SW480 (cell line): ENCODE data around the gene DPP6.

Experiments used
- DNase-seq: peaks from one replicate; pipeline ENCODE4 v3.0.0-alpha.2; 2016; ENCODE audit warnings: low spot score

DPP6 gene

DNA sequence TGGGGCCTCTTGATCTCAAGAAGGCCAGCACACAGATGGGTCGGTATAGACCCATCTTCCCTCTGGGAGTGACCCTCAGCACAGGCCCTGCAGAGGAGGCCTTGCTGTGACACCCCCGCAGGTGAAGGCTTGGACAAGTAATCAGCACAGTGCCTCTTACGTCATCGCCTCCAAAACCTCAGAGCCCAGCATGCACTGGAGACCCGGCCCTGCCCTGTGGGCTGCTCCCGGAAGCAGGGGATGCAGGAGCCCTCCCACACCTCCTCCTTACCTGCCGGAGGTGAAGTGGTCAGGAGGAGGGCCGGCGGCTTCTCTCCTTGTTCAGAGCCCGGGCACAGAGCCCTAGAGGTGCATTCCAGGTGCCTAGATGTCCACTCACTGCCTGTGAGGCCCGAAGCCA lies 829.3 kb downstream of the DPP6 start:
- no peak for DNase-seq

DNA sequence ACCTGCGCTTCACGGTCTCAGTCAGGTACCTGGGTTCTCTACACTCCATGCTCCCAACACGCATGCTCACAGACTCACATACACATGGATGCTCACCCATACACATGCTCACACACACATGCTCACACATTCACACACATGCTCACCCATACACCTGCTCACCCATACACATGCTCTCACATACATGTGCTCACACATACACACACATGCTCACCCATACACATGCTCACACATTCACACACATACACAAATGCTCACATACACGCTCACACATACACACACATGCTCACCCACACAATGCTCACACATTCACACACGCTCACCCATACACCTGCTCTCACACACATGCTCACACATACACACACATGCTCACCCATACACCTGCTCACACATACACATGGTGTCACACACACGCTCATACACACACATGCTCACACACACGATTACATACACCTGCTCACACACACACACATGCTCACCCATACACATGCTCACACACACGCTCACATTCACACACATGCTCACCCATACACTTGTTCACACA lies 830.8 kb downstream of the DPP6 start:
- no peak for DNase-seq

DNA sequence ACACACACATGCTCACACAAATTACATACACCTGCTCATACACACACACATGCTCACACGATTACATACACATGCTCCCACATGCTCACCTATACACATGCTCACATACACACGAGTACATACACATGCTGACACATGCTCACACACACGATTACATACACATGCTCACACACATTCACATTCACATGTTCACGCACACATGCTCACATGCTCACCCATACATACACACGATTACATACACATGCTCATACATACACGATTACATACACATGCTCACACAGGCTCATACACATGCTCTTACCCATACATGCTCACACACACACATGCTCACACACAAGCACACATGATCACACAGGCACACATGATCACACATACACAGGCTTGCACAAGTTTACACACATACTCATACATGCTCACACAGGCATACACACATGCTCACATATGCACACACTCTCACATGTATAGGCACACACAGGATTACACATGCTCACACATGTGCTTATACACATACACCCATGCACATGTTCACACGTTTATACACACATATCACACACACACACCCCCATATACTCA lies 832.2 kb downstream of the DPP6 start:
- no peak for DNase-seq

- peak; percentile 28 for DNase-seq
Measured at GRCh38 chr7:154886591-154886990, 834.4 kb downstream of the DPP6 start.

DNA sequence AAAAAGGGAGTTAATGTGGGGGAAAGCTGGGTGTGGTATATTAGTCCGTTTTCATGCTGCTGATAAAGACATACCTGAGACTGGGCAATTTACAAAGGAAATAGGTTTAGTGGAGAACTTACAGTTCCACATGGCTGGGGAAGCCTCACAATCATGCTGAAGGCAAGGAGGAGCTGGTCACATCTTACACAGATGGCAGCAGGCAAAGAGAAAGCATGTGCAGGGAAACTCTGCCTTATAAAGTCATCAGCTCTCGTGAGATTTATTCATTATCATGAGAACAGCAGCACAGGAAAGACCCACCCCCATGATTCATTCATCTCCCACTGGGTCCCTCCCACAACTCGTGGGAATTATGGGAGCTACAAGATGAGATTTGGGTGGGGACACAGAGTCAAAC lies 836.5 kb downstream of the DPP6 start:
- DNase-seq, result no peak

DNA sequence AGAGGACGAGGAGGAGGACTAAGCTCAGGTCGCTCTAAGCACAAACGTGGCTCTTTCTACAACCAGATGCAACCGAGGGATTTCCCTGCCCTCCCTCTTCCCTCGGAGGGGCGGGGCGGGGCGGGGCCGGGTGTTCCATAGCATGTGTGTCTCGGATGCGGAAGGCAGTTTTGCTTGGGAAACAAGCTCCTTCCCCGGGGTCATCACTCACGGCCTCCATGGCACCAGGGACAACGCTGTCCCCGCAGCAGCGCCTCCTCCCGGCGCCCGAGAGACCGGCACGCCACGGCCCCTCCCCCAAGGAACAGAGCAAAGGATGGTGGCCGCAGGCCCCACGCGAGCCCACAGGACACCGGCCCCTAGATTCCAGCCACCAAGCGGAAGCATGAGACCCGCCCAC lies 840.3 kb downstream of the DPP6 start:
- no peak for DNase-seq

DNA sequence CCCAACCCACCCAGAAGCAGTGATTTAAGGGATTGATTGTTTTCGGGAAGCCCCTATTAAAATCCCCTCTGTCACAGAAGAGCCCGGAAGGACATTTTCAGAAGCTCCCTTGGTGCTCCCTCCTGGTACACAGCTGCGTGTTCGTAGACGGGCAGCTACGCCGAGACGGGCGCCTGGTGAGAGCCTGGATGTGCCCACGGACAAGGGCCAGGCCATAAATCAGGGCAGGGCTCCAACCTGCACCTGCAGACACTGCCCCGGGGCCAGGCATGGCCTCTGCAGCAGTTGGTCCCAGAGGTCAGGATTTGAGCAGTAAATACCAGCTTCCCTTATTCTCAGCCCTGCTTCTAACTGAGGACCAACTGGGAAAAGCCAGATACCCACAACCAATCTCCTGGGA lies 843.9 kb downstream of the DPP6 start:
- DNase-seq, result no peak

DNA sequence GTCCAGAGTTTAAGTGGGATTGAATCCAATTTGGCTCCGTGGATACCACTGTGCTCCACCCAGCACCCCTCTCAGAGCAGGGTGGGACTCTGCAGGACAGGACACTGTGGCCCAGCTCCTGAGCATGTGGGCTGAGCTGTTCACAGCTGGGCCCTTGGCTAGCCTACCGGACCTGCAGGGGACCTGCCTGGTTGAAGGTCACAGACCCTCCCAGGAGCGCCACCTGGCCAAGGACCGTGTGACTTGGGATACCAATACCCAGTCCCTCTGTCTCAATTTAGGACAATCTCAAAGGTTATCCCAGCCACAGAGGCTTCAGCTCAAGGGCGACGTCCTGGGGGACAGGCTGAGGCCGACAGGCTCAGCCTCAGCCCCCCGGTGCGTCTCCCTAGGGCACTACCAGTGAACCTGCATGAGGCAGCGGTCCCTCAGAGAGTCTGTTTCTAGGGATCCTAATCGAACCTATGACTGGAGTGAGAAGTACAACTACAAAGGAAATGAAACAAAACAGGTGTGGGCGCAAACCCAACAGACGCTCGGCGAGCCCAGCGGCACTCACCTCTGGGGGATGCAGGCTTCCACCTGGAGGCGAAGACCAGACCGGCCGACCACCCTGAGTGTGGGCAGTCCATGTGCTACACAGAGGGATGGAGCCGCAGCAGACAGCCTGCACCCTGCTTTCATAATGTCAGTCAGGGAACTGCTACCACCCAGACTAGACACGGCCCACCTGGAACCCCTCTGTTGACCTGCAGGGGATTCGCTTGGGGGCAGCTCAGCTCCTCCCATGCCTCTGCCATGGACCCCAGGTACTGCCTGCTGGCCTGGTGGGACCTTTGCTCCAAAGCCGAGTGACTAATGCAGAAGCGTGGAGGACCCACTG lies 847.0 kb downstream of the DPP6 start:
- DNase-seq, result no peak

DNA sequence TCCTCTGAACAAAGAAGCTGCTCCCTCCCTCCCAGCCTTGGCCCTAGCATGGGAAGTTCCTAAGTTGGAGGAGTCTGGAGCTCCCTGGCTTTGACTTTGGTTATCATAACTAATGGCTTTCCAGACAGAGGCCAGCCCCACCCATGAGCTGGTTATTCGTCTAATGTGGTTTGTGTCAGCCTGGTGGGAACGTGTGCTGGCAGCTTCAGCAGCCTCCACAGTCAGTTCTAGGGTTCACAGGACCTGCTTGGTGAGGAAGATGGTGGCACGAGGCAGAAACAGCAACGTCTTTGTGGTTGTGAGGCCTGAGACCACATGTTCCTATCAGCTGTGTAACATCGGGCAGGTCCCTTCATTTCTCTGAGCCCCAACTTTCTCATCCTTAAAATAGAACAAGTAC lies 847.7 kb downstream of the DPP6 start:
- DNase-seq, result peak; percentile 33

GRCh38 chr7:154902600-154903082 lies 850.4 kb downstream of the DPP6 start:
- DNase-seq, result no peak

DNA sequence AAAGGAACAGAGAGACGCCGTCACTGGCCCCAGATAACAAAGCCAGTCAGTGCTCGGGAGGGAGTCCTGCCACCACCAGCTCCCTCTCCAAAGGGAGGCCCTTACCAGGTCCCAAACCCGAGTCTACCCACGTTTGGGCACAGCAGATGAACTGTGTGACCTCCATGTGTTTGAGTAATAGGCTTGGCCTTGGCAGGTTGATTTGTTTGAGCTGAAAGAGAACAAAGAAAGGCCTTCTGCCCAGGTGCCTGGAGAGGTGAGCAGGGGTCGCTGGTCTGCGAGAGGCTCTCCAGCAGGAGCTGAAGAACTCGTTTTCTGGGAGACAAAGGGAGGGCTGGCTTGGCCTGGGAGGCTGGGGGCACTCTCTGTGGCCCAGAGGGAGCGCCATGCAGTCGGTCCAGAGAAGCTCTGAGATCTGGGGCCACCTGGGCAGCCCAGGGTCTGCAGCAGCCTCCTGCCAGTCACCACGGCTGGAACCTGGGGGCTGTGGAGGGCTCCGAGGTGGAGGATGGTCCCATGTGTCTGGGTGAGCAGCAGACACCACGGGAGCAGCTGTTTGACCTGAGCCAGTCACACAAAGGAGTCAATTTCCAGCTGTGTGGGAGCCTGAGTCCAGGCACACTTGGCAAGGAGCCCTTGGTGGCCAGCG lies 851.0 kb downstream of the DPP6 start:
- DNase-seq, result no peak

DNA sequence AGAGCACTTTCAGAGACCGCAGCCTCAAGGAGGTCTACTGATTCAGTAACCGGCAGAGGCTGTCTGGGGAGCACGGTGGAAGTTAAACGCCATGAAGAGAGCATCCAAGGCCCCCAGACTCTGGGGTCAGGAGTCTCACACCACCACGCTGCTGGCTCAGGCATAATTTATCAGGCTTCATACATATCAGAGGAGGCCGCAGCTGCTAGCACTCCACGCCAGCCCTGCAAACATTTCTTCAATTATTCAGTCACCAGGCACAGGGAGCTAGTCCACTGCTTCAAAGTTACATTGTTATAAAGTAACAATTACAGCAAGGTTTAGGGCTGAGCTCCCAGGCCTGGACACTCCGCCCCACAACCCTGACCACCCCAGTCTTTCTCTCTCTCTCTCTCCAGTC lies 852.9 kb downstream of the DPP6 start:
- DNase-seq, result no peak

DNA sequence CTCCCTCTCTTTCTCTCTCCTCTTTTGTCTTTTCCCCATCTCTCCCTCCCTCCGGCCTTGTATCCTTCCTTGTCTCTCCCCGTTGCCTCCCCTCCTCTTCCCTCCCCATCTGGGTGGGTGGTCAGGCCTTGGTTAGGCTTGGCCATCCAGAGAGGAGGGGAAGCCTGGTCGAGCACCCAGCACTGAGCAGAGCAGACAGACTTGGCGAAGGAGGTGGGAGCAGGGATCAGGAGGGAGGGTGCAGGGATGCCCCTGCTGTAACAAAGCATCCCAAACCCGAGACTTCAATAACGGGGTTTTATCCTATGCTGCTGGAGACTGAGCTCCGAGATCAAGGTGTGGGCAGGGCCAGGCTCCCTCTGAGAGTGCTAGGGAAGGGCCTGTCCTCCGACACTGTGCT lies 853.4 kb downstream of the DPP6 start:
- no peak for DNase-seq

GRCh38 chr7:154906201-154906600 lies 854.0 kb downstream of the DPP6 start:
- no peak for DNase-seq

DNA sequence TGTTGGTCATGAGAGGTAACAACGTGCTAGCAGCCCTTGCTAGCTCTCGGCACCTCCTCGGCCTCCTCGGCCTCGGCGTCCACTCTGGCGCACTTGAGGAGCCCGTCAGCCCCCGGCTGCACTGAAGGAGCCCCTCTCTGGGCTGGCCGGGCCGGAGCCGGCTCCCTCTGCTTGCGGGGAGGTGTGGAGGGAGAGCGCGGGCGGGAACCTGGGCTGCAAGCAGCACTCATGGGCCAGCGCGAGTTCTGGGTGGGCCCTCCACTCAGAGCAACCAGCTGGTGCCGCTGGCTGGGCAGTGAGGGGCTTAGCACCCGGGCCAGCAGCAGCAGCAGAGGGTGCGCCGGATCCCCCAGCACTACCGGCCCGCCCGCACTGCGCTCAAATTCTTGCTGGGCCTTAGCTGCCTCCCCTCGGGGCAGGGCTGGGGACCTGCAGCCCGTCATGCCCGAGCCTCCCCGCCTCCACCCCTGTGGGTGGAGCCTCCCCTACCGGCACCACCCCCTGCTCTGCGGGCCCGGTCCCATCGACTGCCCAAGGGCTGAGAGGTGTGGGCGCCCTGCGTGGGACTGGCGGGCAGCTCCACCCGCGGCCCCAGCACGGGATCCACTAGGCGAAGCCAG lies 854.6 kb downstream of the DPP6 start:
- DNase-seq, result no peak

- DNase-seq, result no peak
Measured at GRCh38 chr7:154907651-154908620, 855.7 kb downstream of the DPP6 start.

DNA sequence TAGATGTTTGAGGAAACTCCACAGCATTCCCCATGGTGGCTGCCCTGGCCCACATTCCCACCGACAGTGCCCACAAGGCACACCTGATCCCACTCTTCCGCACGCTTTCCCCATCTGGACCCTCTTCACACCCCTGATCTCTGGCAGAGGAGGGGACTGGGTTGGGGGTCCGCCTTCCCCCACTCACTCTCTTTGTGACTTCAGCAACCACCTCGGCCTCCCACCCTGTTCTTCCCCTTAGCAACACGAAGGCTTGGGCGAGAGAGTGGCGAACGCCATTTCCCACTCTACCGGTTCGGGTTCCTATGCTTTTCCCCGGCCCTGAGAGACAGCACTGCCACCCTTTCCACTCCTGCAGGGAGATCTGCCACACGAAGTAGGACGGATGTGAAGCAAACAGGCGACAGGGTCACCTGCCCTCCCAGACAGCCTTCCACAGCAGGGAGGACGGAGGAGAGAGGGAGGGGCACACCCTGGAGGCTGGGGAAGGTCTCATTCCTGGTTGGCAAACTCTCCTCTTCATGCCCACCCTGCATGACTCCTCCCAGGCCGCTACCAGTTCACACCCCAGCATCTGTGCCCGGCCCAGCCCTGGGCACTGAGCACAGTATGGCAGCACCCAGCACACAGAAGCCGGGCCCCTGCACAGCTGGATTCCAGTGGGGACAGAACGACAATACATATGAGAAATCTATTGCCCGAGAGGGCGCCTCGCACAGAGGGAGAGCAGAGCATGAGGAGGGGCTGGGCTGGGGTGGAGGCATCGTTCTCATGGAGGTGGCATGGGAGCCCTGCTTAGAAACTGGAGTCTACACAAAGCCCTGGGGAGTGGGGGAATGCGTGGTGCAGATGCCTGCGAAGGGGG lies 857.3 kb downstream of the DPP6 start:
- DNase-seq, result no peak

DNA sequence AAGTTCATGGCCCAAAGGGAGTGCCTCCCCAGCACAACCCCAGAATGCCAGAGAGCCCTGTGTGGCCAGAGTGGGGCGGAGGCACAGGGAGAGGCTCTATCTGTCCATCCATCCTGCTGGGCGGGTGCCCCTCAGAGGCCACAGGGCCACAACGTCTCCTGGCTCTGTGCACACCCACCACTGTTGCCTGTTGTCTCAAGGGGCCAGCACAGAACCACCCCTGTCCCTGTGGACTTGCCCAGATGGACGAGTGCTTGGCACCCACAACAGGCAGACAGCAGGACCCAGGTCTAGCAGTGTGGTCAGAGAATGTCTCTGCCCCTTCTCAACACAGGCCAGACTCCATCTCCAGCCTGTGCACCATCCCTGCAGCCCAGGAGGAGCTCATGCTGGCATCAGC lies 857.9 kb downstream of the DPP6 start:
- DNase-seq, result no peak

GRCh38 chr7:154910977-154911376 lies 858.8 kb downstream of the DPP6 start:
- DNase-seq, result no peak

GRCh38 chr7:154911411-154911810 lies 859.2 kb downstream of the DPP6 start:
- DNase-seq, result no peak
